HepG2 (cell line): ENCODE results near the gene ARHGAP31. TPM values are rescaled to one million over a fixed set of nuclear protein-coding genes. Genes with fewer than 3 reads are reported as not detected.

ENCODE experiments used
- ATAC-seq: fragments of 200-7000 bp; cut with Tn5 transposase; 3 replicates; pipeline ENCODE4 v1.9.1; 2020; ENCODE audit warnings: mild to moderate bottlenecking, moderate library complexity
- BruUV-seq: library from RNA; stranded (reverse); fragments of 400-500 nt; replicated peaks from 2 replicates; lab custom pipeline; 2021; lab: Mats Ljungman, UMichigan
- CTCF ChIA-PET: fragments of 300-600 bp; formaldehyde crosslinking; extraction: SDS; loops from one replicate; lab custom pipeline; 2021; ENCODE audit warnings: low total read pairs, inconsistent platforms, low intra/inter-chr PET ratio; lab: Yijun Ruan, JAX
- POLR2A ChIA-PET: fragments of 350-600 bp; sonication (Branson Sonifier 250); formaldehyde crosslinking; loops from one replicate; lab custom pipeline; 2020; ENCODE audit warnings: antibody characterized with exemption, inconsistent platforms; lab: Yijun Ruan, JAX
- DNase-seq: peaks from one replicate; pipeline ENCODE4 v3.0.0-alpha.2; 2015; ENCODE audit warnings: low spot score
- FAIRE-seq: peaks from 3 replicates; lab custom pipeline; 2011; peaks lifted over from hg19 to GRCh38; lab: Jason Lieb, UNC
- H2AFZ ChIP-seq: one replicate; pipeline ENCODE4 v1.6.1; 2011; ENCODE audit warnings: low read length, inconsistent platforms
- H3K27ac ChIP-seq: fragments of 300-600 bp; 3 replicates; pipeline ENCODE4 v1.8.0; 2011; ENCODE audit warnings: mixed run types, mild to moderate bottlenecking, mixed read lengths, low read length, inconsistent platforms; ENCODE audit not compliant: insufficient read depth; ENCODE audit errors: extremely low read length
- H3K27me3 ChIP-seq, 2 experiments: fragments of 200-600 bp in 1 of 2; 2 replicates in 1 of 2; 3 replicates in 1 of 2; pipeline versions ENCODE4 v1.6.0 to v1.8.0; 2011; ENCODE audit warnings: low read length in 2 of 2, mild to moderate bottlenecking in 2 of 2, moderate library complexity in 2 of 2, inconsistent platforms in 1 of 2; ENCODE audit not compliant: insufficient read depth in 2 of 2, control insufficient read depth in 1 of 2
- H3K36me3 ChIP-seq, 2 experiments: fragments of 200-600 bp in 1 of 2; replicated peaks in 1 of 2; 2 replicates in 1 of 2; 3 replicates in 1 of 2; pipeline versions ENCODE4 v1.5.1 to v1.8.0; 2011; ENCODE audit warnings: low read length in 2 of 2, inconsistent platforms in 1 of 2; ENCODE audit not compliant: insufficient read depth in 2 of 2, control insufficient read depth in 1 of 2
- H3K4me1 ChIP-seq: 2 replicates; pipeline ENCODE4 v1.5.1; 2012; ENCODE audit warnings: low read length, inconsistent platforms; ENCODE audit not compliant: insufficient read depth
- H3K4me2 ChIP-seq: 2 replicates; pipeline ENCODE4 v1.6.0; 2011; ENCODE audit warnings: low read depth, low read length, inconsistent platforms
- H3K4me3 ChIP-seq, 3 experiments: fragments of 200-600 bp in 1 of 3; sonication (generic), shearing (Covaris generic) in 1 of 3; replicated peaks in 1 of 3; 2 replicates each; pipeline ENCODE4 v1.5.1; 2011 to 2016; ENCODE audit warnings: low read length in 3 of 3, inconsistent platforms in 2 of 3, low read depth in 2 of 3, mild to moderate bottlenecking in 2 of 3, control low read depth in 1 of 3, mixed read lengths in 1 of 3; ENCODE audit not compliant: insufficient read depth in 1 of 3
- H3K79me2 ChIP-seq: one replicate; pipeline ENCODE4 v1.6.1; 2011; ENCODE audit warnings: low read length, inconsistent platforms; ENCODE audit not compliant: insufficient read depth
- H3K9ac ChIP-seq: 2 replicates; pipeline ENCODE4 v1.6.0; 2011; ENCODE audit warnings: mild to moderate bottlenecking, low read depth, low read length, inconsistent platforms; ENCODE audit not compliant: insufficient read depth
- H3K9me3 ChIP-seq: 2 replicates; pipeline ENCODE4 v1.5.1; 2012; ENCODE audit warnings: mild to moderate bottlenecking, low read length
- H4K20me1 ChIP-seq: 2 replicates; pipeline ENCODE4 v1.6.0; 2011; ENCODE audit warnings: inconsistent platforms, mild to moderate bottlenecking, low read length, moderate library complexity; ENCODE audit not compliant: insufficient read depth
- FOXA3 ChIP-seq: IDR thresholded peaks from 2 replicates; pipeline ENCODE4 v1.6.1; 2016; ENCODE audit warnings: missing genetic modification reagents, missing compliant biosample characterization
- SIX4 ChIP-seq: sonication (generic); formaldehyde crosslinking; IDR thresholded peaks from 2 replicates; pipeline ENCODE4 v1.4.0; 2020; ENCODE audit warnings: missing genetic modification reagents
- SP1 ChIP-seq, 2 experiments: fragments of 450-650 bp in 1 of 2; sonication (generic) in 1 of 2; formaldehyde crosslinking in 1 of 2; IDR thresholded peaks; 2 replicates each; pipeline versions ENCODE4 v1.4.0 to v1.6.1; 2016 to 2020; ENCODE audit warnings: missing genetic modification reagents in 1 of 2
- whole genome bisulfite sequencing: methylation state at CpG from one replicate; pipeline ENCODE4 v1.1.6; 2017; ENCODE audit warnings: low lambda C conversion rate; 5-methylcytosine and 5-hydroxymethylcytosine counted together
- in situ Hi-C: cut with HindIII; loops from 2 replicates; pipeline ENCODE4 v1.10.0; 2017; ENCODE audit warnings: low pct_unique_long_range_greater_than_20kb; ENCODE audit not compliant: extremely low pct_ligation_motif_present
- intact Hi-C: fragments of 100-400 bp; cut with micrococcal nuclease; formaldehyde crosslinking; loops from one replicate; pipeline ENCODE4 v1.10.0; 2022; ENCODE audit not compliant: unreplicated experiment
- polyA plus RNA-seq, 8 experiments: library from polyadenylated mRNA; depleted of rRNA in 3 of 8; stranded (reverse) in 7 of 8; unstranded in 1 of 8; fragments of >200 nt; fragmentation: Illumina TruSeq in 4 of 8; extraction: Trizol in 4 of 8; gene quantifications; 2 replicates each; pipeline versions ENCODE4 v1.2.1 to v1.2.3, GENCODE V29; 2011 to 2016; ENCODE audit warnings: low read depth in 4 of 8, missing spikeins in 1 of 8, mixed read lengths in 1 of 8; ENCODE audit not compliant: insufficient read depth in 1 of 8
- total RNA-seq, 5 experiments: library from RNA; depleted of rRNA; stranded (reverse); fragments of >200 nt; fragmentation: Illumina TruSeq; extraction: Trizol; gene quantifications; 2 replicates each; pipeline ENCODE4 v1.2.3, GENCODE V29; 2016; ENCODE audit warnings: low read depth in 1 of 5
- TF ChIP-seq, protein P1 (sequence below): IDR thresholded peaks from 2 replicates; pipeline ENCODE4 v1.4.0; 2020; ENCODE audit warnings: mild to moderate bottlenecking, missing genetic modification reagents

ARHGAP31 gene
- total and polyA plus RNA-seq, 2 of the 13 experiments (the other 11 are each of a cell fraction or from before 2014, with no cell fraction given): not detected

DNA sequence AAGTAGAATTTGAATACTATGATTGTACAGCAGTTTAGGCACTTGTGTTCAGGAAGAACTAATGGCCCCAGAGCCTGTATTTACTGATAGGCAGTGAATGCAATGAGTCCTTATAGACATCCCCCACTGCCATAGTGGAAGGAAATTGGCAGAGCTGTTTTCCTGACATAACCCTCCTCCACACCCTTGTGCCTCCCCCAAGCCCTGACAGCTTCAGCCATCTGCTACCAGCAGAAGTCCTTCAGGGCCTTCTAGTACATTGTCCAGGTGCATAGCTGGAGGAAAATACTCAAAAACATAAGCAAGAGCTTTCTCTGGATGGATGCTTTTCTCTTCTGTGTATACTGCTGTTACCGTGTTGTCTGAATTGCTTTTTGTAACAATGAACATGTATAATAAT lies 20.6 kb downstream of the ARHGAP31 start:
- Histone ChIP-seq H3K4me3 (no peak overlapping the region), H3K36me3 (no peaks in the 10 kb centered on the region), H3K9ac (no peak overlapping the region), H3K27me3 (no peaks in the 10 kb centered on the region; a peak in 1 of 5 replicates), H3K79me2 (no peaks in the 10 kb centered on the region), H4K20me1 (no peaks in the 10 kb centered on the region), H3K27ac (no peak overlapping the region), H3K4me1 (no peaks in the 10 kb centered on the region), H3K9me3 (no peaks in the 10 kb centered on the region), H3K4me2 (no peak overlapping the region), H2AFZ (no peak overlapping the region)
- no peak for DNase-seq
- intact Hi-C loops (loop anchor here (5.0 kb wide), 1 partner anchor 307 kb away; no protein-coding TSS in a partner anchor), in situ Hi-C loops (no loop called here)
- 73% methylated on average over 1 of the region's 1 CpG for WGBS
- no peak for ATAC-seq
- TF ChIP-seq SIX4: no peak
- TF ChIP-seq, protein P1, sequence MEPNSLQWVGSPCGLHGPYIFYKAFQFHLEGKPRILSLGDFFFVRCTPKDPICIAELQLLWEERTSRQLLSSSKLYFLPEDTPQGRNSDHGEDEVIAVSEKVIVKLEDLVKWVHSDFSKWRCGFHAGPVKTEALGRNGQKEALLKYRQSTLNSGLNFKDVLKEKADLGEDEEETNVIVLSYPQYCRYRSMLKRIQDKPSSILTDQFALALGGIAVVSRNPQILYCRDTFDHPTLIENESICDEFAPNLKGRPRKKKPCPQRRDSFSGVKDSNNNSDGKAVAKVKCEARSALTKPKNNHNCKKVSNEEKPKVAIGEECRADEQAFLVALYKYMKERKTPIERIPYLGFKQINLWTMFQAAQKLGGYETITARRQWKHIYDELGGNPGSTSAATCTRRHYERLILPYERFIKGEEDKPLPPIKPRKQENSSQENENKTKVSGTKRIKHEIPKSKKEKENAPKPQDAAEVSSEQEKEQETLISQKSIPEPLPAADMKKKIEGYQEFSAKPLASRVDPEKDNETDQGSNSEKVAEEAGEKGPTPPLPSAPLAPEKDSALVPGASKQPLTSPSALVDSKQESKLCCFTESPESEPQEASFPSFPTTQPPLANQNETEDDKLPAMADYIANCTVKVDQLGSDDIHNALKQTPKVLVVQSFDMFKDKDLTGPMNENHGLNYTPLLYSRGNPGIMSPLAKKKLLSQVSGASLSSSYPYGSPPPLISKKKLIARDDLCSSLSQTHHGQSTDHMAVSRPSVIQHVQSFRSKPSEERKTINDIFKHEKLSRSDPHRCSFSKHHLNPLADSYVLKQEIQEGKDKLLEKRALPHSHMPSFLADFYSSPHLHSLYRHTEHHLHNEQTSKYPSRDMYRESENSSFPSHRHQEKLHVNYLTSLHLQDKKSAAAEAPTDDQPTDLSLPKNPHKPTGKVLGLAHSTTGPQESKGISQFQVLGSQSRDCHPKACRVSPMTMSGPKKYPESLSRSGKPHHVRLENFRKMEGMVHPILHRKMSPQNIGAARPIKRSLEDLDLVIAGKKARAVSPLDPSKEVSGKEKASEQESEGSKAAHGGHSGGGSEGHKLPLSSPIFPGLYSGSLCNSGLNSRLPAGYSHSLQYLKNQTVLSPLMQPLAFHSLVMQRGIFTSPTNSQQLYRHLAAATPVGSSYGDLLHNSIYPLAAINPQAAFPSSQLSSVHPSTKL: no peak
- TF ChIP-seq SP1 (IDR thresholded peaks at IDR 0.05): no peak
- TF ChIP-seq SP1 (CRISPR knock-in tag; IDR thresholded peaks at IDR 0.05): no peak
- TF ChIP-seq FOXA3 (CRISPR knock-in tag): no peak
- CTCF ChIA-PET: no interaction called here
- no peak for FAIRE-seq
- POLR2A ChIA-PET: no interaction called here
- BruUV-seq: no TSS peak
